Activated CD8-positive, alpha-beta T cell treated with anti-CD3 and anti-CD28 coated beads for 36 hours (primary cell): ENCODE results near the gene PPM1K. TPM values are rescaled to one million over a fixed set of nuclear protein-coding genes. Genes with fewer than 3 reads are reported as not detected.

Experiments used
- ATAC-seq: fragments of 200-7000 bp; cut with Tn5 transposase; one replicate; pipeline ENCODE4 v1.10.0; 2021; ENCODE audit warnings: mild to moderate bottlenecking, moderate library complexity
- CTCF ChIA-PET: fragments of 350-600 bp; sonication (Branson Sonifier 250); formaldehyde crosslinking; loops from one replicate; lab custom pipeline; 2021; ENCODE audit warnings: antibody characterized with exemption; lab: Charles Lee
- POLR2A ChIA-PET: fragments of 350-600 bp; sonication (Branson Sonifier 250); formaldehyde crosslinking; loops from one replicate; lab custom pipeline; 2021; ENCODE audit warnings: antibody characterized with exemption; lab: Charles Lee
- DNase-seq: peaks from one replicate; pipeline ENCODE4 v3.0.0-alpha.2; 2020
- H3K27ac Mint-ChIP-seq: one replicate; pipeline ENCODE4 v1.8.0; 2021; ENCODE audit warnings: mild to moderate bottlenecking, mixed read lengths
- H3K27me3 Mint-ChIP-seq: one replicate; pipeline ENCODE4 v1.8.0; 2021; ENCODE audit warnings: mixed read lengths
- H3K36me3 Mint-ChIP-seq: one replicate; pipeline ENCODE4 v1.8.0; 2021; ENCODE audit warnings: low read depth, mixed read lengths
- H3K4me1 Mint-ChIP-seq: one replicate; pipeline ENCODE4 v1.8.0; 2021; ENCODE audit warnings: low read depth, mixed read lengths
- H3K4me3 Mint-ChIP-seq: one replicate; pipeline ENCODE4 v1.8.0; 2021; ENCODE audit warnings: mild to moderate bottlenecking, moderate library complexity, mixed read lengths
- H3K9me3 Mint-ChIP-seq: one replicate; pipeline ENCODE4 v1.8.0; 2021; ENCODE audit warnings: mixed read lengths
- intact Hi-C: fragments of 100-400 bp; cut with micrococcal nuclease; formaldehyde crosslinking; loops from one replicate; pipeline ENCODE4 v1.10.0; 2022
- total RNA-seq, 2 experiments: library from RNA; stranded (reverse); gene quantifications; one replicate each; pipeline ENCODE4 v1.2.3, GENCODE V29; 2021
- TF ChIP-seq, protein P1 (sequence below): fragments of 200-600 bp; IDR thresholded peaks from one replicate; pipeline ENCODE4 v1.8.0; 2022; ENCODE audit warnings: antibody characterized with exemption, mild to moderate bottlenecking

PPM1K gene
- total RNA-seq, 2 experiments from 2014 or later = 46.1 to 57.5 TPM

DNA sequence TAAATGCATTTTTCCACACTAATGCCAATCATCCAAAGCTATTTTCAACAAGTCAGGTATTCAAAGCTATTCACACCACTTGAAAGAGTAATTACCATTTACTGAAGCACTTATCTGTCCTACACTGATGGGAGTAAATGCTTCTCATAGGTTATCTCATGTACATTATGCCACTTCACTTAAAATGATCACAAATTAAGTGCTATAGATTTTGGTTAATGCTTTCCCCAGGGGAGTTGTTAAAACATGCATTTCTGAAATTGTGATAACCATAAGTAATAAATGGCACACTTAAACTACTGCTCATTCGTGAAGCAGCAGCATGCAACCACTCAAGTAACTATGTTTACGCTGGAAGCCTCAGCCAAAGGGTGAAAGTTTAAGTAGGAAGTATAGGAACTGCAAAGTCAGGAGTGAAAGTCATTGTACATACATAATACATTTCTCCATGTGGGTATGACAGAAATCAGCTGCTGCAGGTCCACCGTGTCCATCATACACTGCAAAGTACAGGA lies 6.6 kb downstream of the PPM1K start:
- CTCF ChIA-PET = interaction anchor here (0.8 to 1.2 kb wide), 3 partner anchors 15 to 262 kb away, joined by 3 read pairs; no protein-coding TSS in a partner anchor
- ATAC-seq (no peak), DNase-seq (no peak)
- POLR2A ChIA-PET = interaction anchor here (1.3 kb wide), 1 partner anchor 15 kb away, joined by 5 read pairs; no protein-coding TSS in a partner anchor
- Mint-ChIP-seq H3K36me3 (peaks cover 46% of the 10 kb centered on the region), H3K27me3 (no peaks in the 10 kb centered on the region), H3K4me3 (no peak overlapping the region), H3K4me1 (peaks cover 51% of the 10 kb centered on the region), H3K9me3 (no peaks in the 10 kb centered on the region), H3K27ac (no peak overlapping the region)
- intact Hi-C loops = no loop called here
- TF ChIP-seq, protein P1, sequence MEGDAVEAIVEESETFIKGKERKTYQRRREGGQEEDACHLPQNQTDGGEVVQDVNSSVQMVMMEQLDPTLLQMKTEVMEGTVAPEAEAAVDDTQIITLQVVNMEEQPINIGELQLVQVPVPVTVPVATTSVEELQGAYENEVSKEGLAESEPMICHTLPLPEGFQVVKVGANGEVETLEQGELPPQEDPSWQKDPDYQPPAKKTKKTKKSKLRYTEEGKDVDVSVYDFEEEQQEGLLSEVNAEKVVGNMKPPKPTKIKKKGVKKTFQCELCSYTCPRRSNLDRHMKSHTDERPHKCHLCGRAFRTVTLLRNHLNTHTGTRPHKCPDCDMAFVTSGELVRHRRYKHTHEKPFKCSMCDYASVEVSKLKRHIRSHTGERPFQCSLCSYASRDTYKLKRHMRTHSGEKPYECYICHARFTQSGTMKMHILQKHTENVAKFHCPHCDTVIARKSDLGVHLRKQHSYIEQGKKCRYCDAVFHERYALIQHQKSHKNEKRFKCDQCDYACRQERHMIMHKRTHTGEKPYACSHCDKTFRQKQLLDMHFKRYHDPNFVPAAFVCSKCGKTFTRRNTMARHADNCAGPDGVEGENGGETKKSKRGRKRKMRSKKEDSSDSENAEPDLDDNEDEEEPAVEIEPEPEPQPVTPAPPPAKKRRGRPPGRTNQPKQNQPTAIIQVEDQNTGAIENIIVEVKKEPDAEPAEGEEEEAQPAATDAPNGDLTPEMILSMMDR = no peak

GRCh38 chr4:88276952-88277710 lies 7.2 kb downstream of the PPM1K start:
- H3K27me3 Mint-ChIP-seq = no peaks in the 10 kb centered on the region
- H3K36me3 Mint-ChIP-seq = peaks cover 44% of the 10 kb centered on the region
- DNase-seq (no peak), ATAC-seq (no peak)
- ChIA-PET CTCF (no interaction called here), POLR2A (interaction anchor here (1.3 kb wide), 1 partner anchor 14 kb away, joined by 5 read pairs; no protein-coding TSS in a partner anchor)
- H3K4me3 Mint-ChIP-seq = no peak overlapping the region
- peaks cover 47% of the 10 kb centered on the region for H3K4me1 Mint-ChIP-seq
- TF ChIP-seq, protein P1 = no peak
- H3K9me3 Mint-ChIP-seq = no peaks in the 10 kb centered on the region
- intact Hi-C loops = no loop called here
- H3K27ac Mint-ChIP-seq = no peak overlapping the region

- TF ChIP-seq, protein P1 = no peak
- intact Hi-C loops = no loop called here
- H3K4me1 Mint-ChIP-seq = peaks cover 37% of the 10 kb centered on the region
- ChIA-PET CTCF (interaction anchor here (0.9 to 1.2 kb wide), 3 partner anchors 12 to 239 kb away, joined by 3 read pairs; no protein-coding TSS in a partner anchor), POLR2A (no interaction called here)
- DNase-seq (no peak), ATAC-seq (no peak)
- peaks cover 37% of the 10 kb centered on the region for H3K36me3 Mint-ChIP-seq
- no peaks in the 10 kb centered on the region for H3K27me3 Mint-ChIP-seq
- no peak overlapping the region for H3K4me3 Mint-ChIP-seq
- H3K9me3 Mint-ChIP-seq = no peaks in the 10 kb centered on the region
- no peak overlapping the region for H3K27ac Mint-ChIP-seq
Measured at GRCh38 chr4:88275949-88276515, 8.3 kb downstream of the PPM1K start.

- TF ChIP-seq, protein P1 = no peak
- ChIA-PET CTCF (interaction anchor here (0.9 to 1.2 kb wide), 3 partner anchors 11 to 240 kb away, joined by 3 read pairs; no protein-coding TSS in a partner anchor), POLR2A (no interaction called here)
- H3K27ac Mint-ChIP-seq = no peak overlapping the region
- H3K9me3 Mint-ChIP-seq = no peaks in the 10 kb centered on the region
- H3K4me1 Mint-ChIP-seq = peaks cover 35% of the 10 kb centered on the region
- intact Hi-C loops = no loop called here
- ATAC-seq (no peak), DNase-seq (no peak)
- no peak overlapping the region for H3K4me3 Mint-ChIP-seq
- H3K36me3 Mint-ChIP-seq = peaks cover 35% of the 10 kb centered on the region
- H3K27me3 Mint-ChIP-seq = no peaks in the 10 kb centered on the region
Measured at GRCh38 chr4:88275516-88275915, 8.8 kb downstream of the PPM1K start.
